Fibroblast of lung (primary cell): Measurements from ENCODE around the gene MBNL1. TPM values are rescaled to one million over a fixed set of nuclear protein-coding genes. Genes with fewer than 3 reads are reported as not detected.

Source experiments
- DNase-seq, 2 donors: peaks; one replicate each; pipeline versions ENCODE4 v3.0.0 to v3.0.0-alpha.2; 2010; ENCODE audit warnings: low read depth in 2 of 2
- H2AFZ ChIP-seq: 2 replicates; pipeline ENCODE4 v1.5.1; 2012; ENCODE audit warnings: low read length, control low read depth, inconsistent platforms
- H3K27ac ChIP-seq: 2 replicates; pipeline ENCODE4 v1.5.1; 2011; ENCODE audit warnings: low read length, control low read depth; ENCODE audit not compliant: insufficient read depth
- H3K27me3 ChIP-seq: 2 replicates; pipeline ENCODE4 v1.5.1; 2011; ENCODE audit warnings: mild to moderate bottlenecking, low read length; ENCODE audit not compliant: control insufficient read depth, insufficient read depth
- H3K36me3 ChIP-seq: 2 replicates; pipeline ENCODE4 v1.5.1; 2011; ENCODE audit warnings: low read length; ENCODE audit not compliant: control insufficient read depth, insufficient read depth
- H3K4me1 ChIP-seq: 2 replicates; pipeline ENCODE4 v1.5.1; 2011; ENCODE audit warnings: low read length; ENCODE audit not compliant: control insufficient read depth, insufficient read depth; ENCODE audit errors: extremely low read depth
- H3K4me2 ChIP-seq: 2 replicates; pipeline ENCODE4 v1.5.1; 2011; ENCODE audit warnings: low read length, control low read depth; ENCODE audit not compliant: insufficient read depth; ENCODE audit errors: extremely low read depth
- H3K4me3 ChIP-seq, 4 experiments: fragments of 200-600 bp in 1 of 4; sonication (generic) in 1 of 4; replicated peaks in 1 of 4; 2 replicates each; pipeline ENCODE4 v1.5.1; 2011 to 2016; ENCODE audit warnings: low read length in 4 of 4, low read depth in 3 of 4, mild to moderate bottlenecking in 3 of 4, control low read depth in 2 of 4, inconsistent platforms in 1 of 4, mixed read lengths in 1 of 4; ENCODE audit not compliant: insufficient read depth in 1 of 4; ENCODE audit errors: control extremely low read depth in 1 of 4
- H3K79me2 ChIP-seq: 2 replicates; pipeline ENCODE4 v1.5.1; 2012; ENCODE audit warnings: mild to moderate bottlenecking, low read length, inconsistent platforms; ENCODE audit not compliant: control insufficient read depth, insufficient read depth
- H3K9ac ChIP-seq: 2 replicates; pipeline ENCODE4 v1.5.1; 2011; ENCODE audit warnings: mild to moderate bottlenecking, low read length, control low read depth; ENCODE audit not compliant: insufficient read depth
- H3K9me3 ChIP-seq: 2 replicates; pipeline ENCODE4 v1.5.1; 2012; ENCODE audit warnings: low read depth, low read length; ENCODE audit not compliant: control insufficient read depth, insufficient read depth
- H4K20me1 ChIP-seq: 2 replicates; pipeline ENCODE4 v1.5.1; 2011; ENCODE audit warnings: low read length; ENCODE audit not compliant: control insufficient read depth, insufficient read depth; ENCODE audit errors: extremely low read depth
- CTCF ChIP-seq, 2 donors: IDR thresholded peaks in 1 of 2; conservative IDR thresholded peaks in 1 of 2; 1 replicate in 1 of 2; 2 replicates in 1 of 2; pipeline ENCODE4 v1.5.1; 2011 to 2012; ENCODE audit warnings: low read length in 2 of 2, control low read depth in 1 of 2, inconsistent platforms in 1 of 2, low read depth in 1 of 2, mild to moderate bottlenecking in 1 of 2
- EZH2 ChIP-seq: IDR thresholded peaks from 2 replicates; pipeline ENCODE4 v1.5.1; 2012; ENCODE audit warnings: low read length, control low read depth, mild to moderate bottlenecking; ENCODE audit errors: missing control alignments
- polyA plus RNA-seq, 2 donors: library from polyadenylated mRNA; depleted of rRNA in 1 of 2; stranded (reverse) in 1 of 2; unstranded in 1 of 2; fragments of >200 nt; gene quantifications; 2 replicates each; pipeline ENCODE4 v1.2.1, GENCODE V29; 2011 to 2012; ENCODE audit warnings: missing spikeins in 1 of 2
- total RNA-seq: library from RNA; depleted of rRNA; stranded (reverse); fragments of >200 nt; gene quantifications from 2 replicates; pipeline ENCODE4 v1.2.1, GENCODE V29; 2014

MBNL1 gene
- total and polyA plus RNA-seq, 2 donors (not counting 1 experiment from before 2014, with no cell fraction given), result 150 to 213 TPM

GRCh38 chr3:152446495-152446894 is 177.8 kb downstream of the MBNL1 start:
- Histone ChIP-seq H3K79me2 (peaks cover 42% of the 10 kb centered on the region), H4K20me1 (no peaks in the 10 kb centered on the region)

GRCh38 chr3:152447511-152447910 is 178.8 kb downstream of the MBNL1 start:
- no peaks in the 10 kb centered on the region for H3K9me3 ChIP-seq
- H3K36me3 ChIP-seq, result peaks cover 8% of the 10 kb centered on the region
- no peaks in the 10 kb centered on the region for H4K20me1 ChIP-seq
- H3K27ac ChIP-seq, result no peak overlapping the region
- peaks cover 6% of the 10 kb centered on the region for H3K4me1 ChIP-seq
- H2AFZ ChIP-seq, result no peak overlapping the region
- TF ChIP-seq CTCF (conservative IDR thresholded peaks at IDR 0.05 in 1 of 2, IDR thresholded peaks at IDR 0.05 in 1 of 2; ENCODE audit: low read depth in 1 of 2, low read length in 2 of 2) (no peak), EZH2 (no peak)
- H3K9ac ChIP-seq, result no peak overlapping the region
- no peaks in the 10 kb centered on the region for H3K27me3 ChIP-seq
- H3K4me3 ChIP-seq, result no peak overlapping the region
- H3K79me2 ChIP-seq, result peaks cover 38% of the 10 kb centered on the region
- DNase-seq, result no peak
- no peak overlapping the region for H3K4me2 ChIP-seq

More at GRCh38 chr3:152446495-152446894, 177.8 kb downstream of the MBNL1 start:
- Histone ChIP-seq H3K9ac (no peak overlapping the region), H3K27me3 (no peaks in the 10 kb centered on the region), H3K4me1 (peaks cover 6% of the 10 kb centered on the region), H3K36me3 (peaks cover 5% of the 10 kb centered on the region), H3K27ac (no peak overlapping the region), H3K9me3 (no peaks in the 10 kb centered on the region), H2AFZ (no peak overlapping the region), H3K4me3 (no peak overlapping the region), H3K4me2 (no peak overlapping the region)
- no peak for TF ChIP-seq CTCF (conservative IDR thresholded peaks at IDR 0.05 in 1 of 2, IDR thresholded peaks at IDR 0.05 in 1 of 2; ENCODE audit: low read depth in 1 of 2, low read length in 2 of 2)
- no peak for TF ChIP-seq EZH2
- DNase-seq, result no peak

GRCh38 chr3:152448091-152448490 is 179.4 kb downstream of the MBNL1 start:
- DNase-seq, result no peak
- Histone ChIP-seq H2AFZ (no peak overlapping the region), H3K9me3 (no peaks in the 10 kb centered on the region), H3K9ac (no peak overlapping the region), H4K20me1 (no peaks in the 10 kb centered on the region), H3K27ac (no peak overlapping the region), H3K79me2 (peaks cover 34% of the 10 kb centered on the region), H3K36me3 (peaks cover 9% of the 10 kb centered on the region), H3K27me3 (no peaks in the 10 kb centered on the region), H3K4me3 (no peak overlapping the region), H3K4me1 (peaks cover 4% of the 10 kb centered on the region), H3K4me2 (no peak overlapping the region)
- TF ChIP-seq CTCF (conservative IDR thresholded peaks at IDR 0.05 in 1 of 2, IDR thresholded peaks at IDR 0.05 in 1 of 2; ENCODE audit: low read depth in 1 of 2, low read length in 2 of 2) (no peak), EZH2 (no peak)
